ENCODE measurements around the gene FYB2. TPM values are rescaled to one million over a fixed set of nuclear protein-coding genes. Genes with fewer than 3 reads are reported as not detected.

The FYB2 gene
- total RNA-seq, 1 donor from 2014 or later, result not detected

DNA sequence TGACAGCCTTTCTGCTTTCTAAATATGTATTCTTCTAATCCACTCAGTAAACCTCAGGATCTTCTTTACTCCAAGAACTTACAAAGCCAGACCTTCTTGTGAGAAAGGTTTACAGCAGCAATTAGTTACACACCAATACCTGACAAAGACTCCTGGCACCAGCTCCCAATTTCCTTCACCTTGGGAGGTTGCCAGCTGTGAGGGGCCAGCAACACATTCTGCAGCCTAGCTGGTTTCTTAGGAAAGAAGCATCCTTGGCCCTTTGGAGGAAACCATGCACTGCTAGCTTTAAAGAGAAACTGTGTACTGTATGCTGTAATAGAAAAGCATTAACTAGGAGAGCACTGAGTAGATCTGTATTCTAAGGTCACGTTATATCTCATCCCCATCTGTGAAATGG lies 10.8 kb downstream of the FYB2 start:
- H3K4me3 ChIP-seq (ENCODE audit: low read depth, low read length), result no peak overlapping the region
- TF ChIP-seq, protein P1, sequence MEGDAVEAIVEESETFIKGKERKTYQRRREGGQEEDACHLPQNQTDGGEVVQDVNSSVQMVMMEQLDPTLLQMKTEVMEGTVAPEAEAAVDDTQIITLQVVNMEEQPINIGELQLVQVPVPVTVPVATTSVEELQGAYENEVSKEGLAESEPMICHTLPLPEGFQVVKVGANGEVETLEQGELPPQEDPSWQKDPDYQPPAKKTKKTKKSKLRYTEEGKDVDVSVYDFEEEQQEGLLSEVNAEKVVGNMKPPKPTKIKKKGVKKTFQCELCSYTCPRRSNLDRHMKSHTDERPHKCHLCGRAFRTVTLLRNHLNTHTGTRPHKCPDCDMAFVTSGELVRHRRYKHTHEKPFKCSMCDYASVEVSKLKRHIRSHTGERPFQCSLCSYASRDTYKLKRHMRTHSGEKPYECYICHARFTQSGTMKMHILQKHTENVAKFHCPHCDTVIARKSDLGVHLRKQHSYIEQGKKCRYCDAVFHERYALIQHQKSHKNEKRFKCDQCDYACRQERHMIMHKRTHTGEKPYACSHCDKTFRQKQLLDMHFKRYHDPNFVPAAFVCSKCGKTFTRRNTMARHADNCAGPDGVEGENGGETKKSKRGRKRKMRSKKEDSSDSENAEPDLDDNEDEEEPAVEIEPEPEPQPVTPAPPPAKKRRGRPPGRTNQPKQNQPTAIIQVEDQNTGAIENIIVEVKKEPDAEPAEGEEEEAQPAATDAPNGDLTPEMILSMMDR (IDR thresholded peaks at IDR 0.05; ENCODE audit: insufficient read depth, low read length, severe bottlenecking), result no peak
- no peak for FAIRE-seq

DNA sequence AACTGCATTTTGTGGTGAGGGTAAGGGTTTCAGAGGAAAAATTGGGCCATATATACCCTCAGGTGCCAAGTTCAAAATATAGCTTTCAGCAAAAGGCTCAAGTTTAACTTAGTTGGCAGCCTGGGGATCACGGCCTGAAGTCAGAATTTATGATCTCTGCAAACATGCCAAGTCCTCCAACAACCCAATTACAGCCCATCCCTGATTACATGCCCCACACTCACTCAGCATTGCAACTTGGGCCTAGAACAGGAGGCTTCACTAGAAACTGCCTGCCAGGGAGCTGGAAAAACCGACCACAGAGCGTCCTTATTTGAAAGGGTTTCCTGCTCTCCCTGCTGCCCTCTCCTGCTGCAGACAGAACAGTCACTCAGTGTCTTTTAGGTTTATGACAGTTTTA lies 12.4 kb downstream of the FYB2 start:
- FAIRE-seq (no peak), DNase-seq (ENCODE audit: low read depth) (no peak)
- TF ChIP-seq, protein P1 (IDR thresholded peaks at IDR 0.05; ENCODE audit: insufficient read depth, low read length, severe bottlenecking), result no peak
- Histone ChIP-seq H3K36me3 (ENCODE audit: control insufficient read depth, insufficient read depth, low read length) (no peaks in the 10 kb centered on the region), H3K4me3 (ENCODE audit: low read depth, low read length) (no peak overlapping the region), H3K27me3 (ENCODE audit: control insufficient read depth, insufficient read depth, low read length) (peaks cover 2% of the 10 kb centered on the region)

More for the DNA sequence above, 10.8 kb downstream of the FYB2 start:
- DNase-seq (ENCODE audit: low read depth), result no peak
- H3K27me3 ChIP-seq (ENCODE audit: control insufficient read depth, insufficient read depth, low read length), result peaks cover 4% of the 10 kb centered on the region
- no peaks in the 10 kb centered on the region for H3K36me3 ChIP-seq (ENCODE audit: control insufficient read depth, insufficient read depth, low read length)

DNA sequence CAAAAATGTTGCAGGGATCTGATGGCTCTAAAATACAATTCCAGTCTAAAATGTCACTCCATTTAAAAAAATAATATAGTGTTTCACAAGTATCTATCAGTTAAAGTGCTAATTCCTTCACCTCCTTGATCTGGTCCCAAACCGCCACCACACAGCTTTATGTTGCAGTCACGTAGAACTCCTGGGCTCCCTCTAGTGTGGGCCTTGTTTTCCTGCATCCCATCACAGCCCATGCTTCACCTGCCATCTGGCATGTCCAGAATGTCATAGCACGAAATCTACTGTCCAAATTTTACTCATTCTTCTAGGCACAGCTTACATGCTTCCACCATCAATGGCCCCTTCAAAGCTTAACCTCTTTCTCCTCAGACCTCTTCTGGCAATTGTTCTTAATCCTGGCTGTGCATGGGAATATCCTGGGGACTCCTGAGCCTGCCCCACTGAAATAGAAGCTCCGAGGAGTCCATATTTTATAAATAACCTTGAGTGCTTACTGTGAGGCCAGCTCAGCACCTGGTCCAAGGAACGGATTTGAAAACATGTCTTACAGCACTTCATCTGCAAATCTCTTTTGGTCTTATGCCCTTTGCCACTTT lies 15.5 kb downstream of the FYB2 start:
- FAIRE-seq, result no peak

DNA sequence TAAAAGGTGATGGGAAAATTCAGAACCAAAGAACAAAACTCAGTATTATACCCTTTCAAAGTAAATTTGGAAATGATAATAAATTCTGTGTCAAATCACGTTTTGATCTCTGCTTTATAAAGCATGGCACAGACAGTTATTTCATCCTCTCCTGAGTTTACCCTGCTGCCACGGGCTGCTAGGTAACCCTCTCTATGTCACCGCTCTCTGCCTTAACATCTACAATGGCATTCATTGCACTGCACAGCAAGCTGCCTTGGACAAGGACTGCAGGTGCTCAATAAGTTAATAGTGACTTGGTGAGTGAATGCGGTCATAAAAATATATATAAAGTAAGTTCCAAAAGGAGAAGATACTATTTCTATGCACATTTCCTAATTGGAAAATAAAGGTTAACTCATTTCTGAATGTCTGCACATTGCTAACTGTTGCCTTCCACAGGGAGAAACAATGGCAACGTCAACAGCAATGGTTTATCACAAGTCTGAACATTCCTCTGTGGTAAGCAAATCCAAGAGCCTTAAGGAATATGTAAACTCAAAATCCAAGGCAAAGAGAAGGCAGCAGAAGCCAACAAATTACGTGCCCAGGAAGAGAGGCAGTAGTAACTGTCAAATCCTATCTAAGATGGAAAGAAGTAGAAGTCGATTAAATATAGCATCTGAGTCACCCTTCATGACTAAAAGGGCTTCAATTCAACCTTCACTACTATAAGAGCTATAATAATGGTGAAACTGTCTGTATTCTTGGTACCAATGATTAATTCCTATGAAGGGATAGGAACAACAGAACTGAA lies 19.4 kb downstream of the FYB2 start:
- TF ChIP-seq, protein P1 (IDR thresholded peaks at IDR 0.05; ENCODE audit: insufficient read depth, low read length, severe bottlenecking), result no peak
- Histone ChIP-seq H3K27me3 (ENCODE audit: control insufficient read depth, insufficient read depth, low read length) (peaks cover 1% of the 10 kb centered on the region), H3K36me3 (ENCODE audit: control insufficient read depth, insufficient read depth, low read length) (no peaks in the 10 kb centered on the region), H3K4me3 (ENCODE audit: low read depth, low read length) (no peak overlapping the region)
- no peak for FAIRE-seq
- peak; percentile 50 for DNase-seq (ENCODE audit: low read depth)

More for the DNA sequence above, 15.5 kb downstream of the FYB2 start:
- DNase-seq (ENCODE audit: low read depth), result peak; percentile 37
- H3K27me3 ChIP-seq (ENCODE audit: control insufficient read depth, insufficient read depth, low read length), result peaks cover 1% of the 10 kb centered on the region
- TF ChIP-seq, protein P1 (IDR thresholded peaks at IDR 0.05; ENCODE audit: insufficient read depth, low read length, severe bottlenecking), result peak; percentile 68
- no peaks in the 10 kb centered on the region for H3K36me3 ChIP-seq (ENCODE audit: control insufficient read depth, insufficient read depth, low read length)
- H3K4me3 ChIP-seq (ENCODE audit: low read depth, low read length), result no peak overlapping the region

DNA sequence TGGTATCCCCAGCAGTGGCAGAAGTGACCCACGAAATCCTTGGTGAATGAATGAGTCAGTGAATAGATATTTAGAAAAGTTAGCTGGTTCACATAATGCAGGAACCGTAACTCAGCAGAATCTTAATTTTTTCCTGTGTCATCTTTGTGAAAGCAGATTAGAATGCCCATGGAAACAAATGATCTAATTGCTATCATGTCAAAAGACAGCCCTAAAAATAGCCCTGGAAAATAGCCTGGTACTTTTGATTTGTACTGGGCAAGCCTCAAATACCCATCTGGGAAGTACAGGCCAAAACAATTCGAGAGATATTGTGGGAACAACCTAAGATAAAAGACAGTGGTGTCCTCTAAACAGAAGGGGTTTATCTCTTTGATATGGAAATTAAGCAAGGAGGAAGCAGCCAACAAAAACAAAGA lies 21.1 kb downstream of the FYB2 start:
- Histone ChIP-seq H3K27me3 (ENCODE audit: control insufficient read depth, insufficient read depth, low read length) (peaks cover 1% of the 10 kb centered on the region), H3K4me3 (ENCODE audit: low read depth, low read length) (no peak overlapping the region), H3K36me3 (ENCODE audit: control insufficient read depth, insufficient read depth, low read length) (no peaks in the 10 kb centered on the region)
- DNase-seq (ENCODE audit: low read depth), result no peak
- TF ChIP-seq, protein P1 (IDR thresholded peaks at IDR 0.05; ENCODE audit: insufficient read depth, low read length, severe bottlenecking), result no peak
- FAIRE-seq, result no peak

Measured in bronchial epithelial cell (primary cell).